Stimulated activated CD4-positive, alpha-beta T cell treated with anti-CD3 and anti-CD28 coated beads, Interleukin-1b, Interleukin-23, amount 100 ng/mL, for 4 hours (primary cell): Measurements from ENCODE around the gene CD19.
"Not testable (repeated sequence)": the region's sequence is repeated elsewhere in the genome, so short reads cannot be mapped to it uniquely, and the experiment has no call there.

Experiments
- DNase-seq, 2 donors: peaks; one replicate each; pipeline ENCODE4 v3.0.0-alpha.2; 2020; ENCODE audit warnings: low read depth in 2 of 2

The CD19 gene

GRCh38 chr16:28935924-28936783 lies 4.4 kb downstream of the CD19 start:
- peak; percentile 74 to 79 for DNase-seq

- no peak for DNase-seq
Measured at GRCh38 chr16:28936784-28937155, 5.0 kb downstream of the CD19 start.

- no peak for DNase-seq
Measured at GRCh38 chr16:28937222-28937876, 5.6 kb downstream of the CD19 start.

- no peak for DNase-seq
Measured at GRCh38 chr16:28938721-28939120, 7.0 kb downstream of the CD19 start.

GRCh38 chr16:28939825-28940224 lies 8.1 kb downstream of the CD19 start:
- DNase-seq: not testable (repeated sequence)

- no peak for DNase-seq
Measured at GRCh38 chr16:28943281-28943680, 11.5 kb downstream of the CD19 start.

GRCh38 chr16:28946681-28947080 lies 14.9 kb downstream of the CD19 start:
- no peak for DNase-seq

- DNase-seq: peak; percentile 99 to 100
Measured at GRCh38 chr16:28950648-28951409, 19.1 kb downstream of the CD19 start, which contains the start of gene NFATC2IP. Gene NFATC2IP, plus strand, starts transcription at chr16:28950937. Its CDS starts 75 bp downstream, at chr16:28951012.

GRCh38 chr16:28951410-28951943 lies 19.7 kb downstream of the CD19 start:
- DNase-seq: no peak

GRCh38 chr16:28958216-28958615 lies 26.4 kb downstream of the CD19 start:
- DNase-seq: no peak

- DNase-seq: no peak
Measured at GRCh38 chr16:28958836-28959235, 27.1 kb downstream of the CD19 start.

GRCh38 chr16:28964072-28964471 lies 32.3 kb downstream of the CD19 start:
- DNase-seq: no peak

- no peak for DNase-seq
Measured at GRCh38 chr16:28964496-28964895, 32.7 kb downstream of the CD19 start.

- no peak for DNase-seq
Measured at GRCh38 chr16:28967156-28967555, 35.4 kb downstream of the CD19 start.

- not testable (repeated sequence) for DNase-seq
Measured at GRCh38 chr16:28969696-28970095, 37.9 kb downstream of the CD19 start.

- DNase-seq: no peak
Measured at GRCh38 chr16:28974007-28974436, 42.3 kb downstream of the CD19 start.

GRCh38 chr16:28974437-28975157 lies 42.8 kb downstream of the CD19 start, which contains the start of gene SPNS1:
Gene SPNS1, plus strand, starts transcription at chr16:28974778. Its CDS starts 374 bp downstream, at chr16:28975152.
- peak; percentile 83 to 87 for DNase-seq

- DNase-seq: no peak
Measured at GRCh38 chr16:28975158-28975599, 43.4 kb downstream of the CD19 start.

GRCh38 chr16:28977703-28978662 lies 46.2 kb downstream of the CD19 start:
- peak in 1 of 2 donors; percentile 31 for DNase-seq

- DNase-seq: not testable (repeated sequence)
Measured at GRCh38 chr16:28980330-28980729, 48.6 kb downstream of the CD19 start.
